Parathyroid adenoma (tissue), 2 donors: ENCODE data around the gene FBXL13.

Experiments used
- H2AFZ ChIP-seq: fragments of 300-600 bp; sonication (generic); one replicate; pipeline ENCODE4 v1.7.0; 2017; ENCODE audit warnings: antibody characterized with exemption, mild to moderate bottlenecking
- H3K27ac ChIP-seq: fragments of 300-600 bp; sonication (generic); one replicate; pipeline ENCODE4 v1.7.0; 2017
- H3K27me3 ChIP-seq: fragments of 300-600 bp; sonication (generic); one replicate; pipeline ENCODE4 v1.7.0; 2017; ENCODE audit warnings: low read length; ENCODE audit not compliant: control insufficient read depth, insufficient read depth
- H3K36me3 ChIP-seq: fragments of 300-600 bp; sonication (generic); one replicate; pipeline ENCODE4 v1.7.0; 2017; ENCODE audit warnings: low read length; ENCODE audit not compliant: control insufficient read depth, insufficient read depth
- H3K4me1 ChIP-seq: fragments of 300-600 bp; sonication (generic); one replicate; pipeline ENCODE4 v1.7.0; 2017; ENCODE audit warnings: control low read depth
- H3K4me2 ChIP-seq: fragments of 300-600 bp; sonication (generic); one replicate; pipeline ENCODE4 v1.7.0; 2017; ENCODE audit warnings: low read length
- H3K4me3 ChIP-seq: fragments of 300-600 bp; sonication (generic); one replicate; pipeline ENCODE4 v1.7.0; 2017; ENCODE audit warnings: low read depth, low read length
- H3K79me2 ChIP-seq: fragments of 300-600 bp; sonication (generic); one replicate; pipeline ENCODE4 v1.7.0; 2017; ENCODE audit warnings: control low read depth
- H3K9ac ChIP-seq: fragments of 300-600 bp; sonication (generic); one replicate; pipeline ENCODE4 v1.7.0; 2017; ENCODE audit warnings: mild to moderate bottlenecking
- H3K9me3 ChIP-seq: fragments of 300-600 bp; sonication (generic); one replicate; pipeline ENCODE4 v1.7.0; 2017; ENCODE audit warnings: low read length; ENCODE audit not compliant: control insufficient read depth
- TF ChIP-seq, protein P1 (sequence below): fragments of 300-600 bp; sonication (generic); IDR thresholded peaks from one replicate; pipeline ENCODE4 v1.7.0; 2017; ENCODE audit warnings: antibody characterized with exemption, mild to moderate bottlenecking
- donor health status: primary hyperparathyroidism.

The FBXL13 gene

DNA sequence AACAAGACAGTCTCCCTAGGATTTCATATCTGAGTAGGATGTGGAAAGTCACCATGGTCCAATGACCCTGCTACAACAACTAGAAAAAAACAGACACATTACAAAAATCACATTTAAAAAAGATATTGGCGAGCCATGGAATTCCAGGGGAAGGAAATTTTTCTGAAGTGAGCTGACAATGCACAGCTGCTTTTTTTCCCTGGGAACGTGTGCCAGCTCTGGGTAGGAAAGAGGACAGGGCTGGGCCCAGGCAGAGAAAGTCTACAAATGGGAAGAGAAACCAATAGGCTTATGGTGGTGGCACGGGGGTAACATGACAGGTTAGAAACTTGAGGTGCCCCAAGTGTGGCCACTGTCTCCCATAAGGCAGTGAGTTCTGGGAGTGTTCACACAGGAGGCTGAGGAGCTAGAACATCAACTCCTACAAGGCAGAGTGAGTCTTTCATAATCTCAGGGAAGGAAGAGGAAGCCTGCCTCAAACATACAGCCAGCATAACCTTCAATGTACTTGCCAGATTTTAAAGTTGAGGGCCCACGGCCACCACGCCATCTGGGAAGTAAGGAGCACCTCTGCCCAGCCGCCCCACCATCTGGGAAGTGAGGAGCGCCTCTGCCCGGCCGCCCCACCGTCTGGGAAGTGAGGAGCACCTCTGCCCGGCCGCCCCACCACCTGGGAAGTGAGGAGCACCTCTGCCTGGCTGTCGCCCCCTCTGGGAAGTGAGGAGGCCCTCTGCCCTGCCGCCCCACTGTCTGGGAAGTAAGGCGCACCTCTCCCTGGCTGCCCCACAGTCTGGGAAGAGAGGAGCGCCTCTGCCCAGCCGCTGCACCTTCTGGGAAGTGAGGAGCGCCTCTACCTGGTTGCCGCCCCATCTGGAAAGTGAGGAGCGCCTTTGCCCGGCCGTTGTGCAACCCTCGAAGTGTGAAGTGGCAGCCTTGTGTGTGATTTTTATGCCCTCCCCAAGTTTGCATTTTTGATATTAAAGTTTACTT, 5.9 kb downstream of the FBXL13 start:
- Histone ChIP-seq H3K27me3 (no peaks in the 10 kb centered on the region), H3K9ac (no peak overlapping the region), H3K4me3 (no peak overlapping the region), H3K79me2 (peaks cover 6% of the 10 kb centered on the region), H3K36me3 (no peaks in the 10 kb centered on the region), H3K4me1 (no peaks in the 10 kb centered on the region), H3K9me3 (no peaks in the 10 kb centered on the region), H3K4me2 (no peak overlapping the region), H3K27ac (no peak overlapping the region), H2AFZ (no peak overlapping the region)
- TF ChIP-seq, protein P1, sequence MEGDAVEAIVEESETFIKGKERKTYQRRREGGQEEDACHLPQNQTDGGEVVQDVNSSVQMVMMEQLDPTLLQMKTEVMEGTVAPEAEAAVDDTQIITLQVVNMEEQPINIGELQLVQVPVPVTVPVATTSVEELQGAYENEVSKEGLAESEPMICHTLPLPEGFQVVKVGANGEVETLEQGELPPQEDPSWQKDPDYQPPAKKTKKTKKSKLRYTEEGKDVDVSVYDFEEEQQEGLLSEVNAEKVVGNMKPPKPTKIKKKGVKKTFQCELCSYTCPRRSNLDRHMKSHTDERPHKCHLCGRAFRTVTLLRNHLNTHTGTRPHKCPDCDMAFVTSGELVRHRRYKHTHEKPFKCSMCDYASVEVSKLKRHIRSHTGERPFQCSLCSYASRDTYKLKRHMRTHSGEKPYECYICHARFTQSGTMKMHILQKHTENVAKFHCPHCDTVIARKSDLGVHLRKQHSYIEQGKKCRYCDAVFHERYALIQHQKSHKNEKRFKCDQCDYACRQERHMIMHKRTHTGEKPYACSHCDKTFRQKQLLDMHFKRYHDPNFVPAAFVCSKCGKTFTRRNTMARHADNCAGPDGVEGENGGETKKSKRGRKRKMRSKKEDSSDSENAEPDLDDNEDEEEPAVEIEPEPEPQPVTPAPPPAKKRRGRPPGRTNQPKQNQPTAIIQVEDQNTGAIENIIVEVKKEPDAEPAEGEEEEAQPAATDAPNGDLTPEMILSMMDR: no peak

DNA sequence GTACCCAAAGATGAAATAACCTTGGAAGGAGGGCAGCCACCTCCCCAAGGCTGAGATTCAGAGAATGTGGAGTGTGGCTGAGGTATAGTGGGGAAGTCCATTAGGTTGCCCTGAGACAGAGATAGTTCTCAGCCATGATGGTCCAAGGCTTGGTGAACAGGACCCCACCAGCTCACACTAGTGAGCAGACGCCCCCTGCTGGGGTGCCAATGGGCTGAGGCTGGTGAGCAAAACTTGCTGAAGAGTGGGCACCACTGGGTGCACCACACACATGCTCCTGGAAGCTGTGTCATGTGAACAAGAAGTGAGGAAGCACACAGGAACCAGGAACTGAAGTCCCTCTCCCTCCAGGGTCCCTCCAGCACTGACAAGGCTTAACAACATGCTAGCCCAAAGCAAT, 8.9 kb downstream of the FBXL13 start:
- Histone ChIP-seq H3K4me1 (no peaks in the 10 kb centered on the region), H2AFZ (no peak overlapping the region), H3K4me2 (no peak overlapping the region), H3K79me2 (peaks cover 5% of the 10 kb centered on the region), H3K9ac (no peak overlapping the region), H3K4me3 (no peak overlapping the region), H3K27me3 (no peaks in the 10 kb centered on the region), H3K27ac (no peak overlapping the region), H3K36me3 (no peaks in the 10 kb centered on the region), H3K9me3 (no peaks in the 10 kb centered on the region)
- TF ChIP-seq, protein P1: no peak

DNA sequence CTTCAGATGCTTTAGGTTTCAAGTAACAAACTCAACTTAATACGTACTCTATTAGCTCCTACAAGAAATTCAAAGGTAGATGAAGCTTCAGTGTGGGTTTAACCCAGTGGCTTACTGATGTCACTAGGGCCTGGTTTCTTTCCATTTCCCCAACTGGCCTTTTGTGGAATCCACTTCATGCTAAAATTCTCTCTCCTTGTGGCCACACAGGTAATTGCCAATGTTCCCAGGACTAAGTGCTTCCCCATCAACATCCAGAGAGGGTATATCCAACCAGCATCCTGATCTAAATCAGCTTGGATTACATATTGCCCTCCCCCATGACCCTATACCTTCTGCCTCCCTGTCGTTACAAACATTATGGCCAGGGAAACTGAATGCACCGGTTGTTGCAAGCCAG, 10.7 kb downstream of the FBXL13 start:
- Histone ChIP-seq H3K9me3 (no peaks in the 10 kb centered on the region), H3K27me3 (no peaks in the 10 kb centered on the region), H3K27ac (no peak overlapping the region), H3K36me3 (no peaks in the 10 kb centered on the region), H3K4me1 (no peaks in the 10 kb centered on the region), H3K4me3 (no peak overlapping the region), H3K79me2 (no peaks in the 10 kb centered on the region), H3K4me2 (no peak overlapping the region), H3K9ac (no peak overlapping the region), H2AFZ (no peak overlapping the region)
- TF ChIP-seq, protein P1: no peak

DNA sequence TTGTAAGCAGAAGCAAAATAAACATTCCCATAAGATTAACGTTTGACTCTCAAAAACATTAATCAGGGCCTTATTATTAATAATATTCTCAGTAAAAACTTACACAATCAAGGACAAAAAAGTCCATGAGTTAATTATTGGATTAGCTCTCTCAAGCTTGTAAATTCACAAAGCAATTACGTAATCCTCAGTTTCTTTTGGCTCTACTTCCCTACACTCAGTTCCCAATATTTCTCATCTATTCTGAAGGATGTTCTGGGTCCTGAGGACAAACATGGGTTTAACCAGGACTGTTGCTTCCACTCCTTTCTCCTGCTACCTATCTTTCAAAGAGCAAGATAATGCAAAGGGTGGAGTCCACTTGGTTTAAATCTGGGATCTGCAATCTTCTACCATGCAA, 15.1 kb downstream of the FBXL13 start:
- no peak overlapping the region for H3K27ac ChIP-seq
- TF ChIP-seq, protein P1: no peak

More for the DNA sequence above, 15.1 kb downstream of the FBXL13 start:
- no peaks in the 10 kb centered on the region for H3K79me2 ChIP-seq
- H3K4me1 ChIP-seq: no peaks in the 10 kb centered on the region
- H3K4me2 ChIP-seq: no peak overlapping the region
- H3K27me3 ChIP-seq: no peaks in the 10 kb centered on the region
- no peaks in the 10 kb centered on the region for H3K36me3 ChIP-seq
- H3K4me3 ChIP-seq: no peak overlapping the region
- H3K9ac ChIP-seq: no peak overlapping the region
- H2AFZ ChIP-seq: no peak overlapping the region
- H3K9me3 ChIP-seq: no peaks in the 10 kb centered on the region
